ENCODE data around the gene MIEF1. TPM values are rescaled to one million over a fixed set of nuclear protein-coding genes. Genes with fewer than 3 reads are reported as not detected.
"Not testable (repeated sequence)": the region's sequence is repeated elsewhere in the genome, so short reads cannot be mapped to it uniquely, and the experiment has no call there.

Gene MIEF1
- total RNA-seq, 2 experiments from 2014 or later, result 48.2 to 51.1 TPM

GRCh38 chr22:39518996-39519680, 17.0 kb downstream of the MIEF1 start:
- TF ChIP-seq CTCF (IDR thresholded peaks at IDR 0.05), result no peak
- peak overlapping the region; percentile 89 for H3K4me3 Mint-ChIP-seq
- peak overlapping the region; percentile 98 for H3K27ac Mint-ChIP-seq
- DNase-seq (peak; percentile 52), ATAC-seq (peak; percentile 3)
- ChIA-PET POLR2A (interaction anchor here (0.5 to 17.7 kb wide), 16 partner anchors 4 to 525 kb away, joined by 3 to 234 read pairs (median 10); partner anchors contain the start of genes ATF4, MIEF1, RPL3 and RPS19BP1), CTCF (interaction anchor here (1.0 to 7.9 kb wide), 5 partner anchors 11 to 26 kb away, joined by 3 to 69 read pairs (median 4); partner anchors contain the start of gene MIEF1)
- H3K27me3 Mint-ChIP-seq, result no peaks in the 10 kb centered on the region
- peaks cover 57% of the 10 kb centered on the region for H3K36me3 Mint-ChIP-seq (ENCODE audit: low read depth)
- intact Hi-C loops (cut with micrococcal nuclease), result no loop called here
- peaks cover 55% of the 10 kb centered on the region for H3K4me1 Mint-ChIP-seq (ENCODE audit: low read depth)
- no peaks in the 10 kb centered on the region for H3K9me3 Mint-ChIP-seq

- CTCF ChIA-PET, result interaction anchor here (1.0 to 2.3 kb wide), 5 partner anchors 10 to 26 kb away, joined by 3 to 20 read pairs (median 4); no protein-coding TSS in a partner anchor
- Mint-ChIP-seq H3K4me1 (ENCODE audit: low read depth) (peaks cover 56% of the 10 kb centered on the region), H3K27me3 (no peaks in the 10 kb centered on the region), H3K36me3 (ENCODE audit: low read depth) (peaks cover 56% of the 10 kb centered on the region), H3K9me3 (no peaks in the 10 kb centered on the region), H3K4me3 (peak overlapping the region; percentile 89), H3K27ac (peak overlapping the region; percentile 98)
- POLR2A ChIA-PET, result interaction anchor here (0.5 to 17.7 kb wide), 20 partner anchors 5 to 524 kb away, joined by 3 to 234 read pairs (median 5); partner anchors contain the start of genes ATF4, MIEF1, RPL3 and RPS19BP1
- DNase-seq, result peak; percentile 99
- ATAC-seq, result peak; percentile 89
- TF ChIP-seq CTCF (IDR thresholded peaks at IDR 0.05), result no peak
- intact Hi-C loops (cut with micrococcal nuclease), result loop anchor here (5.0 kb wide), 1 partner anchor 202 kb away; the partner anchor contains the start of gene RPL3
These were observed 17.7 kb downstream of the MIEF1 start for GRCh38 chr22:39519681-39520225.

DNA sequence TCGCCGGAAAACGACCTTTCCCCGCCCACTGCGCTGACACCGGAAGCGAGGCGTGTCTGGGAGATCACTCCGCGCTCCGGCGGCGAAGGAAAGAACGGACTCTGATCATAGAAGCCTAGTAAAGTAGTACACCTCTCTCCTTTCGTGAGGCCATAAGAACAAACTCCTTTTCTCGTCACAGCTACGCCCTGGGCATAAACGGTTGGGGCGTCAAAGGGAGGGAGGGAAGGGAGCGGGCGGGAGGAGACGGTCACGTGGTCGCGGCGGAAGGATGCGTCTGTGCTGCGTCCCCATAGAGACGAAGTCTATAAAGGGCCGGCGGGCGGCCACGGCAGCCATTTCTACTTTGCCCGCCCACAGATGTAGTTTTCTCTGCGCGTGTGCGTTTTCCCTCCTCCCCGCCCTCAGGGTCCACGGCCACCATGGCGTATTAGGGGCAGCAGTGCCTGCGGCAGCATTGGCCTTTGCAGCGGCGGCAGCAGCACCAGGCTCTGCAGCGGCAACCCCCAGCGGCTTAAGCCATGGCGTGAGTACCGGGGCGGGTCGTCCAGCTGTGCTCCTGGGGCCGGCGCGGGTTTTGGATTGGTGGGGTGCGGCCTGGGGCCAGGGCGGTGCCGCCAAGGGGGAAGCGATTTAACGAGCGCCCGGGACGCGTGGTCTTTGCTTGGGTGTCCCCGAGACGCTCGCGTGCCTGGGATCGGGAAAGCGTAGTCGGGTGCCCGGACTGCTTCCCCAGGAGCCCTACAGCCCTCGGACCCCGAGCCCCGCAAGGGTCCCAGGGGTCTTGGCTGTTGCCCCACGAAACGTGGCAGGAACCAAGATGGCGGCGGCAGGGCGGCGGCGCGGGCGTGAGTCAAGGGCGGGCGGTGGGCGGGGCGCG, 18.4 kb downstream of the MIEF1 start, which contains the start of gene ATF4:
Gene ATF4 (plus strand): TSS at position 337 of the 880 bp plus-strand sequence. CDS start 884 bp downstream, outside the sequence.
- ChIA-PET CTCF (interaction anchor here (1.0 to 2.3 kb wide), 5 partner anchors 9 to 27 kb away, joined by 3 to 20 read pairs (median 4); no protein-coding TSS in a partner anchor), POLR2A (interaction anchor here (0.6 to 17.7 kb wide), 30 partner anchors 6 to 657 kb away, joined by 3 to 234 read pairs (median 4); partner anchors contain the start of genes ATF4, MIEF1, RPL3 and RPS19BP1)
- Mint-ChIP-seq H3K9me3 (no peaks in the 10 kb centered on the region), H3K27ac (peak within 1 kb of the TSS; percentile 98), H3K4me3 (peak within 1 kb of the TSS; percentile 89), H3K27me3 (no peaks in the 10 kb centered on the region), H3K36me3 (ENCODE audit: low read depth) (peaks cover 56% of the 10 kb centered on the region), H3K4me1 (ENCODE audit: low read depth) (peaks cover 57% of the 10 kb centered on the region)
- no peak for TF ChIP-seq CTCF (IDR thresholded peaks at IDR 0.05)
- DNase-seq (peak; percentile 90), ATAC-seq (peak; percentile 40)
- intact Hi-C loops (cut with micrococcal nuclease), result loop anchor here (5.0 kb wide), 1 partner anchor 203 kb away; the partner anchor contains the start of gene RPL3

GRCh38 chr22:39521106-39521885, 19.2 kb downstream of the MIEF1 start:
- Mint-ChIP-seq H3K27ac (peak overlapping the region; percentile 98), H3K4me3 (peak overlapping the region; percentile 89), H3K4me1 (ENCODE audit: low read depth) (peaks cover 56% of the 10 kb centered on the region), H3K36me3 (ENCODE audit: low read depth) (peaks cover 55% of the 10 kb centered on the region)
- H3K27me3 Mint-ChIP-seq, DNase-seq, ATAC-seq, H3K9me3 Mint-ChIP-seq: not testable (repeated sequence)
- ChIA-PET CTCF (interaction anchor here (2.3 kb wide), 1 partner anchor 8 kb away, joined by 20 read pairs; no protein-coding TSS in a partner anchor), POLR2A (interaction anchor here (0.7 to 17.7 kb wide), 23 partner anchors 5 to 656 kb away, joined by 3 to 234 read pairs (median 4); partner anchors contain the start of genes ATF4, MIEF1, RPL3 and RPS19BP1)
- intact Hi-C loops (cut with micrococcal nuclease), result loop anchor here (5.0 kb wide), 1 partner anchor 204 kb away; the partner anchor contains the start of gene RPL3

GRCh38 chr22:39522091-39522490, 20.0 kb downstream of the MIEF1 start:
- H3K4me1 Mint-ChIP-seq (ENCODE audit: low read depth), result peaks cover 55% of the 10 kb centered on the region

More at GRCh38 chr22:39522091-39522490, 20.0 kb downstream of the MIEF1 start:
- H3K27ac Mint-ChIP-seq, result peak overlapping the region; percentile 98
- H3K27me3 Mint-ChIP-seq, H3K9me3 Mint-ChIP-seq, ATAC-seq, DNase-seq: not testable (repeated sequence)
- H3K4me3 Mint-ChIP-seq, result peak overlapping the region; percentile 89
- intact Hi-C loops (cut with micrococcal nuclease), result loop anchor here (5.0 kb wide), 1 partner anchor 205 kb away; the partner anchor contains the start of gene RPL3
- H3K36me3 Mint-ChIP-seq (ENCODE audit: low read depth), result peaks cover 55% of the 10 kb centered on the region
- CTCF ChIA-PET, result interaction anchor here (0.9 to 11.1 kb wide), 3 partner anchors 10 to 25 kb away, joined by 3 to 323 read pairs (median 6); partner anchors contain the start of gene MIEF1
- POLR2A ChIA-PET, result interaction anchor here (1.0 to 17.7 kb wide), 20 partner anchors 4 to 547 kb away, joined by 3 to 234 read pairs (median 6); partner anchors contain the start of genes ATF4, GRAP2, MIEF1 and RPL3

All from activated CD8-positive, alpha-beta T cell treated with anti-CD3 and anti-CD28 coated beads for 36 hours (primary cell).